Measurements from ENCODE around the gene BTBD9.

DNA sequence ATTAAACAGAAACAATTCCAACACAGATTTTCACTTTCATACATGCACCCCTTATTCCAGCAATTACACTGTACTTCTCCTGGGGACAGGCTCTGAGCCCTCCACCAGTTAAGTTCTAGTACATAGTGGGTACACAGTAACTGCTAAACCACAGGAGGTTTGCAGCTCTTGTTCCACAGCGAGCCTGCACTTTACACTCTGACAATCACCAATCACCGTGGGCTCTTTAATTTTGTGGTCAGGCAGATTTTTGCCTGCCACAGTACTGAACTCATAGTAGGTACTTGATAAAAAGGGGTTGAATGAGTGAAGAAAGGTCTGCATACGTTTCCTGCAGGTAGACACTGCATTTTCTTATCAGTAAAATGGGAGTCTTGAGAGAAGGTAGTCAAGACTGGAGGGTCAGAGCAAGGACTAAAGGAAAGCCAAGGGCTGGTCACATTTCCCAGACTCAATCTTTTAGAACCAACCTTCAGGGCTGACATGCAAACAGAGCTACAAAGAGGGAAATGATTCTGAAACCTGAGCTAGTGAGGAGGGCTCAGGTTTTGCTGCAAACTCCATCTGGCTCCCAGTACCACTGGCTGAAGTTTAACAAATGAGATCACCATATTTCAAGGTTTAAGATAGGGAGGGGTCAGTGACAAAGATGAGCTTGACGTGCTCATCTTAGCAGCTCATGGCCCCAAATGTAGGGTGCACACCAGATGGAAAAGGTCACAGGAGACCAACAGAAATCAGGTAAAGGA, 404.6 kb downstream of the BTBD9 start:
- TF ChIP-seq ZNF302 (CRISPR knock-in tag; IDR thresholded peaks at IDR 0.05) (no peak), POLR2A (IDR thresholded peaks at IDR 0.05; ENCODE audit: low read length) (no peak), RAD21 (conservative IDR thresholded peaks at IDR 0.05 in 1 of 2, IDR thresholded peaks at IDR 0.05 in 1 of 2) (no peak), CTCF (IDR thresholded peaks at IDR 0.05) (no peak), RFX5 (IDR thresholded peaks at IDR 0.05) (no peak), MYC (IDR thresholded peaks at IDR 0.05; ENCODE audit: borderline replicate concordance, low read length) (no peak), EP300 (IDR thresholded peaks at IDR 0.05) (no peak)

Measured in A549 (cell line).